GM18502 (cell line): ENCODE data around the gene RIIAD1.

Experiments
- ATAC-seq: cut with Tn5 transposase; IDR thresholded peaks from one replicate; pipeline ENCODE4 v1.9.1; 2021; ENCODE audit warnings: mild to moderate bottlenecking; ENCODE audit not compliant: unreplicated experiment, poor library complexity

Gene RIIAD1

GRCh38 chr1:151710187-151710840 is 11.0 kb upstream of the RIIAD1 start:
- ATAC-seq = no peak

GRCh38 chr1:151711044-151711800 is 10.1 kb upstream of the RIIAD1 start:
- ATAC-seq = no peak

GRCh38 chr1:151711951-151712350 is 9.4 kb upstream of the RIIAD1 start:
- no peak for ATAC-seq

- ATAC-seq = no peak
Observed at GRCh38 chr1:151713044-151713443, 8.3 kb upstream of the RIIAD1 start.

GRCh38 chr1:151713874-151714273 is 7.4 kb upstream of the RIIAD1 start:
- ATAC-seq = no peak

GRCh38 chr1:151714820-151715725 is 6.2 kb upstream of the RIIAD1 start:
- no peak for ATAC-seq

GRCh38 chr1:151715726-151716404 is 5.5 kb upstream of the RIIAD1 start:
- ATAC-seq = no peak

- no peak for ATAC-seq
Observed at GRCh38 chr1:151716405-151716762, 4.9 kb upstream of the RIIAD1 start.

GRCh38 chr1:151716771-151717631 is 4.3 kb upstream of the RIIAD1 start, which contains the start of gene CELF3:
Gene CELF3 (minus strand): TSS chr1:151716803. CDS start chr1:151716020, 783 bp downstream.
- ATAC-seq = no peak

- no peak for ATAC-seq
Observed at GRCh38 chr1:151718011-151718431, 3.3 kb upstream of the RIIAD1 start.

GRCh38 chr1:151718666-151719065 is 2.7 kb upstream of the RIIAD1 start:
- ATAC-seq = no peak

GRCh38 chr1:151720125-151720524 is 1.2 kb upstream of the RIIAD1 start:
- no peak for ATAC-seq

GRCh38 chr1:151720554-151720953 is 768 bp upstream of the RIIAD1 start:
- no peak for ATAC-seq

GRCh38 chr1:151721788-151722510 is 627 bp downstream of the RIIAD1 start:
- ATAC-seq = no peak

GRCh38 chr1:151723726-151724370 is 2.5 kb downstream of the RIIAD1 start:
- no peak for ATAC-seq

GRCh38 chr1:151728151-151729054 is 7.1 kb downstream of the RIIAD1 start:
- no peak for ATAC-seq
